GM15510 (cell line): Measurements from ENCODE around the gene SSR1.
A peak's percentile ranks its signal among the peaks of the same experiment; 100 is the strongest.

Experiments
- POLR2A ChIP-seq: IDR thresholded peaks from 3 replicates; pipeline ENCODE4 v1.6.1; 2011; ENCODE audit warnings: borderline replicate concordance; ENCODE audit not compliant: insufficient read length; ENCODE audit errors: extremely low read depth

Gene SSR1

DNA sequence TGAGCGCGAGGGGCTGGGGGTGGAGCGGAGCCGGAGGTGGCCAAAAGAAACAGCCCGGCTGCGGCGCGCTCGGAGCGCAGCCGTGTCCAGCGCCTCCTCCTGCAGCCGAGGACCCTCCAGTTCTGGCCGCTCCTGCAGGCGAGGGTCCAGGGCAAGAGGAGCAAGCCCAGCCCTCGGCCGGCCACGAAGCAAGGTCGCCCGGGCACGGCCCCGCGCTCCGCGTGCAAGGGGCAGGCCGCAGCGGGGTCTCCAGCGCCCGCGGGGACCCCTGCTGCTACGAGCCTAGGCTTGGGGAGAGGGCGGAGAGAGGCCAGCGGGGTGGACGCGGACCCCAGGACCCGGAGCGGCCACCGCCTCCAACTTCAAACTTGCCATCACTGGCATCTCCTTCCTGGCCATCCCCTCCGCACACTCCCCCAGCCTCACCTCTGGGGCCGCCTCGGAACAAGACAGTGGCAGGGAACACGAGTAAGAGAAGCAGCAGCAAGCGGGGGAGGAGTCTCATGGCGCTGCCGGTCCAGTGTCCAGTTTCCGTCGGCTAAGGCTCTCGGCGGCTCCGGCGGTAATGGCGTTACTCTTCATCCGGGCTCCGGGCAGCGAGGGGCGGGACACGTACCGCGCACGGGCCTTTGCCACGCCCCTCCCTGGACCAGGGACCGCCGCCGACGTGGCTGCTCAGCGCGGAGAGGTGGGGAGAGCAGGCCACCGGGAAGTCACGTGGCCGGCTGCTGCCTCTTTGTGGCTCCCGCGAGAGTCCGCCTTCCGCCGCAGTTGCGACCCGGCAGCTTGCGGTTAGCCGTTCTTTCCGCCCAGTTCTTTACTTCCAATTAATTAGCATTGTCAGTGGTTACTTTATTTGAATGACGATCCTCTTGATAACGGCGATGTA lies at the start of gene SSR1:
SSR1 (minus strand) TSS at position 584 of the 889 bp plus-strand sequence; CDS start at position 505, 79 bp downstream.
- peak; percentile 92 for TF ChIP-seq POLR2A

DNA sequence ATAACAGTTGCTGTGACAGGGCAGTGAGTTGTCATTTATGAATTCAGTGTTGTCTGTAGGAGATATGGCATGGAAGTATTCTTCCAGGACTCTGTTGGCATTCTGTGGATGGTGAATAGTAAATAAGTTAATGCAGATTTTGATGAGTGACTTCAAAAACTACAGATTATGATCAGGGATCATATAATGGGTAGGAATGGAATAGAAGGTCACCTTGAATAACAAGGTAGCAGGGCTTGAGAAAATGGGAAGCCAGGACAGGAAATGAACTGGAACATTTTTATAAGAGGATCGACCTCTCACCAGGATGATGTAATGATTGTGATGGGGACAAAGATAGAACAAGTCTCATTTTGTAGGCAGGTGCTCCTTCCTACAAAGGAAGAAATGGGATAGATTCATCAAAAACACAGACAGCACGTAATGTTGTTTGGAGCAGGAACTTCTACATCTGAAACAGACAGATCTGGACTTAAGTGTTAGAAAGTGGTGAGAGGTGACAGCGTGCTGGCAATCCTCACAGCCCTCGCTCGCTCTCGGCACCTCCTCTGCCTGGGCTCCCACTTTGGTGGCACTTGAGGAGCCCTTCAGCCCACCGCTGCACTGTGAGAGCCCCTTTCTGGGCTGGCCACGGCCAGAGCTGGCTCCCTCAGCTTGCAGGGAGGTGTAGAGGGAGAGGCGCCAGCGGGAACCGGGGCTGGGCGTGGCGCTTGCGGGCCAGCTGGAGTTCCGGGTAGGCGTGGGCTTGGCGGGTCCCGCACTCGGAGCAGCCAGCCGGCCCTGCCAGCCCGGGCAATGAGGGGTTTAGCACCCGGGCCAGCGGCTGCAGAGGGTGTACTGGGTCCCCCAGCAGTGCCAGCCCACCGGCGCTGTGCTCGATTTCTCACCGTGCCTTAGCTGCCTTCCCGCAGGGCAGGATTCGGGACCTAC lies 30.8 kb upstream of the SSR1 start:
- TF ChIP-seq POLR2A, result no peak

DNA sequence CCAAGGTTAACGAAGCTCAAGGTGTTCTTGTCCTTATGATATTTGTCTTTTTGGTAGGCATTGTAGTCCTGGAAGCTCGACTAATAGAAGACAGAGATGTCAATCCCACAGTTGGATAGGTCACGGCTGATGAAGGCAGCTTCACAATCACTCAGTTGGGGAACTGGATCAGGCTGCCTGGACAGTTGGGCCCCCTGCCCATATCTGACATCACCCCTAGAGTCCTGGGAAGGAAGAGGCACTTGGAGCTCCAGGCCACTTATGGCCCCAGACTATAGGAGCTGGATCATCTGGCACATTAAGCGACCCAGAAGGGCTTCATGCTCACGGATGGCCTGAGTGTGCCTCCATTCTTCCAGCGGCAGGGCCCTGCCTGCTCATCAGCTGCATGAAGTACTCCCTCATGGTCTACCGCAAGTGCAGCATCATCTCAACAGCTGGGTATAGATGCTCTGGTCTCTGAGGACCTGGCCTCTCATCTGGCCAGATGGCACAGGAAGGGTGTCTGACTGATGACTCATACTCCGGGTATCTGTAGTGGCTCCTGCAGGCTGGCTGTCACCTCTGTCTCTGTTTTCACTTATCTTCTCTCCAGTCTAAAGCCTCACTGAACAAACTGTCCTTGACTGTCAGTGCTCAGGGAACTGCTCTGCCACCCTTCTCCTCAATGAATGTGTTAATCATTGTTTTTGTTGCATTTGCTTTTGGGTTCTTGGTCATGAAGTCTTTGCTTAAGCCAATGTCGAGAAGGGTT lies 29.2 kb upstream of the SSR1 start:
- TF ChIP-seq POLR2A, result no peak

DNA sequence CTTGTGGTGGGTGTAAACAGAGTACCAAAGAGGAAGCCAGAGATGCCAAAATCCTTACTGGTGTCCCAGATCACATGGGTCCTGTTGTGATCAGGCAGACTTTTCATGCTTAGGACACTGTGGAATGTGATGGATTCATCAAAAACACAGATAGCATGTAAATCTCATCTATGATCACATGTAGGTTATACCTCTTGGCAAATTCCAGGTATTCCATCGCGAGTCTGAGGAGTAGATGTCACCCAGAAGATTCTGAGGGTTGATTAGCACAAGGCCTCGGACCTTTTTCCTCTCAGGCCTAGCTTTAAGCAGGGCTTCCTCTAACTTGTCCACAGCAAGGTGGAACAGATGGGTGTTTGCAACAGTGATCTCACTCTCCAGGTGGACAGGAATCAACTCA lies 28.3 kb upstream of the SSR1 start:
- no peak for TF ChIP-seq POLR2A

DNA sequence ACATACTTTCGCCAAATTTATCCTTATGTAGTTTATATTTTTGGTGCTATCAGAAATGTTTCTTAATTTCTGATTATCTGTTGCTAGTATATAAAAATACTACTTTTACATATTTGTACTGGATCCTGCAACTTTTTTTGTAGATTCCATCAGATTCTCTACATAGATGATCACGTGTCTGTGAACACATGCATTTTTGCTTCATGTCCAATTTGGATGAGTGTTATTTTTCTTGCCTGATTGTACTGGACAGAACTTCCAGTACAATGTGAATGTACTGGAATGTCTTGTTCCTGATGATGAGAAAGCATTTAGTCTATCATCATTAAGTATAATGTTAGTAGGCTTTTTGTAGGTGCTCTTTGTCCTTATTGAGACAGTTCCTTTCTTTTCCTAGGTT lies 25.0 kb upstream of the SSR1 start:
- TF ChIP-seq POLR2A, result no peak

DNA sequence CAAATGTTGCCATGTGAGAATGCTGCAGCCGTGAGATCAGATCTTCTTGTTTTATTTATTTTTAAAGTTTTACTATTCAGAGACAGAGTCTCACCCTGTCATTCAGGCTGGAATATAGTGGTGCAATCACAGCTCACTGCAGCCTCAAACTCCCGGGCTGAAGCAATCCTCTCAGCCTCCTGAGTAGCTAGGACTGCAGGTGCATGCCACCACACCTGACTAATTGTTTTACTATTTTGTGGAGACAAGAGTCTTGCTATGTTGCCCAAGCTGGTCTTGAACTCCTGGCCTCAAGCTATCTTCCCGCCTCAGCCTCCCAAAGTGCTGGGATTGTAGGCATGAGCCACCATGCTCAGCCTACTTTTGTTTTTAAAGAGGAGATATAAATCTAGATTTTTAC lies 22.5 kb upstream of the SSR1 start:
- TF ChIP-seq POLR2A, result no peak

DNA sequence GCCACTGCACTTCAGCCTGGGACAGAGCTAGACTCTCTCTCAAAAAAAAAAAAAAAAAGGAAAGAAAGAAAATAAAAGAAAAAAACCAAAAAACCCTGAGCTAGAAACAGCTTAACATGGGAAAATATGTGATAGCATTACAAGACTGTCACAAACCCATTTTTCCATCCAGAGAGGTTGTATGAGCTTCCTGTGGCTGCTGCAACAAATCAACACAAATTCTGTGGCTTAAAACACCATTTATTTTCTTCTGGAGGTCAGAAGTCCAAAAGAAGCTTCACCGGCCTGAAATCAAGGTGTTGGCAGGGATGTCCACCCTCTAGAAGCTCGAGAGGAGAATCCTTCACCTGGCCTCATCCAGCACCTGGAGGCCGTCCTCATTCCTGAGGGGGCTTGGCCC lies 21.7 kb upstream of the SSR1 start:
- no peak for TF ChIP-seq POLR2A

DNA sequence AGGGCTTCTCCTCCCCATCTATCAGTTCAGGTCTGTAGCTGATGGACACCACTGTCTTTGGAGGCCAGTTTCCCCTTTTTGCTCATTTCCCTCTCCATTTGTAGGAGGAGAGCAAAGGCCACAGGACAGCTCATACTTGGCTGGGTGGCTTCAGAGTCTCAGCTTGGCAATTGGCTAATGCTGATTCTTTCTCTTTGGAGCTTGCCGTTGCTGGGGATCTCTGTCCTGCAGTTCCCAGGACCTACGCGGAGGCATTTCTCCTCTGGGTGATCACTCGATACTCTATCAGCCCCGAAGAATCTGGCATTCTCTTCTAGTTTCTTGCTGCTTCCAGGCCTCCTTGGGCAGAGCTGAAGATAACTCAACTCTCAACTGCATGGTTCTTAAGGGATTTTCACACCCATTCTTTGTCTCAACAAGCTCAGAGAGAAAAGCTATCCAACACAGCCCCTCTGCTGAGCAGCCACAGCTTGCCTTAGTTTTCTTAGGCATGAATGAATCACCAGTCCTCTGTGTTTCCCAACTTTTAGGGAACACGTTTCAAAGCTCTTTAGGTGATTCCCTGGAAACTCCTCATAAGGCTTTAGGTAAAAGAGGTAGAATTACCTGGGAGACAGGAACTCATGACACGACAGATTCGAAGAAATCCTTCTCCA lies 19.2 kb upstream of the SSR1 start:
- TF ChIP-seq POLR2A, result no peak

DNA sequence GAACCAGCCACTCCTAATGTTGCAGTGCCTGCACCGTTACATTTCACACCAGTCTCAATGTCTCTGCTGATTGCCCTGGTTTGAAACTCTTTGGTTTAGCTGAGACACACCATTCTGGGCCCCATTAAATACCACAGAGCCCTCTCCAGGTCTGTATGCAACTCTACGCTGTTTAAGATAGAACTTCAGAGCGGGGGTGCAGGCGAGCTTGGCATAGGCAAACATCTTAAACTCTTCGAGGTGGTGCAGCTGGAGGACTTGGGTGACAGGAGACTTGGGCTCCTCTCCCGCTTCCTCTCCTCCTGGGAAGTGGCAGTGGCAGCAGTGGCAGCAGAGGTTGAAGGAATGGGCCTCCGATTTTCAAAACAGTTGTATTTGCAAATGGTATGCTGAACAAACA lies 18.5 kb upstream of the SSR1 start:
- TF ChIP-seq POLR2A, result no peak

DNA sequence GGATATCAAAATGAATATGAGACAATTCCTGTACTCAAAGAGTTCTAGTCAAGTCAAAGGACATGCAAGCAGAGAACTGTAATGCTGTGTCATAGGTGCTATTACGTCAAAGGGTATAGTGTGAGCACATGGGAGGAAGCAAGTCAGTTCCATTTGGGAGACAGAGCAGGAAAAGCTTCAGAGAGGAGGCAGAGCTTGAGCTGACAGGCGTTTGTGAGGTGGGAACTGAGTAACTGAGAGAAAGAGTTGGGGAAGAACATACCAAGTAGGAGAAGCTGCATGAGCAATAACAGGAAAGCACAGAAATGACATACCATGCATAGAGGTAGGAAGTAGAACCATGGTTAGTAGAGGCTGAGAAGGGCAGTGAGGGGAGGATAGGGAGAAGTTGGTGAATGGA lies 15.2 kb upstream of the SSR1 start:
- TF ChIP-seq POLR2A, result no peak

DNA sequence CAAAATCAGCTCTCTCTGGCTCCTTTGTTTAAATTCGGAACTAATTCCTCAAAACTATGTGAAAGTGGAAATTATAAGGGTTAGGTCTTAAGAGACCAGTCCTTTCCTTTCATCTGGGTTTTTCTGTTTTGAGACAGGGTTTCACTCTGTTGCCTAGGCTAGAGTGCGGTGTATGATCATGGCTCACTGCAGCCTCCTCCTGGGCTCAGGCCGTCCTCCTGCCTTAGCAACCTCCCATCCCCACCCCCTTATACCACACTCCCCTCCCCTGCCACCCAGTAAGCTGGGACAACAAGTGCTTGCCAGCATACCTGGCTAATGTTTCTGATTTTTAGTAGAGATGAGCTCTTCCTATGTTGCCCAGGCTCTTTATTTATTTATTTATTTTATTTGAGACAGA lies 12.8 kb upstream of the SSR1 start:
- TF ChIP-seq POLR2A, result no peak

DNA sequence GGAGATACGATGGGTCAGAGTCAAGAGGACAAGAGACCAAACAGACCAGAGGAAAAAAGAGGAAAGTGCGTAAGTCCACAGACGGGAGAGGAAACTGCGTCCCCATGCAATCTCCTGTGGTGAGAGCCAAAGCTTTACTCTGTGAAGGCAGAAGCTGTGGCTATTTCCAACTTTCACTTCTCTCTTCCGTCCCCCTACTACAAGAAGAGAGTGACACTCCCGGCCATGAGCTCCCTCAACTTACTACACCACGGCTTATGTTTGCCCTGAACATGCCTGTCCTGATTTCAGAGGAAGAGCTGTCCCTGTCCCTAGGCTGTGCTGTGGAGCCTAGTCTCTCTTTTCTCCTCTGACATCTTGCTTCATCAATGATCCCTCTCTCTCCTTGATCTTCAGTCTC lies 11.5 kb upstream of the SSR1 start:
- no peak for TF ChIP-seq POLR2A

DNA sequence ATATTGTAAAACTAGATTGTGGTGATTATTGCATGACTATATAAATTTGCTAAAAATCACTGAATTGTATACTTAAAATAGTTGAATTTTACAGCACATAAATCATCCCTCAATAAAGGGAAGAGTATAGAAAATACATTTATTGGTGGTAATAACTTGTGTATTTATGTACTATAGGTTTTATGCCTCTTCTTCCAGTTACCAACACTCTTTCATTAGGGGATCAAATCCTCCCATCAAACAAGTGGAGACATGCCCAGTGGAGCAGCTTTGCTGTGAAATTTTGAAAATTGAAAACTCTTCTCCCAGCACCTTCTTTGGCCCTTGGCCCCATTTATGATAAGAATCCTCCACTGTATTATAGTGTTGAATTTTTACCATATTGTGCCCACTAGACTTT lies 10.1 kb upstream of the SSR1 start:
- no peak for TF ChIP-seq POLR2A

DNA sequence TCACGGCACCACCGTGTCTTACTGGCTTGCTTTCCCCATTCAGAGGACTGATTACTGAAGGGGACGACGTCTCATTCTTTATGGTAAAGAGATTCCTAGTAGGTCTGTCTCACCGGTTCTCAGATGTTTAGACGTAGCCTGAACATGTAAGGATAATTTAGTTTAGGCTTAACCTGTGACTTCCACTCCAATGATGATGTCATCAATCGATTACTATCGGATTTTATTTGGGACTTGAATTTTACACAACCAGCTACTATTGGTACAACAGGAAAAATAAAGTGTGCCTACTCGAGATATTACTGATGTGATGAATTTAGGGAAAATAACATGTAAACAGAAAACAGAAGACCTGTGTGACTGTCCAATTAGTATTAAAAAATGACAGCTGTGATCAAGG lies 4.5 kb upstream of the SSR1 start:
- TF ChIP-seq POLR2A, result no peak

DNA sequence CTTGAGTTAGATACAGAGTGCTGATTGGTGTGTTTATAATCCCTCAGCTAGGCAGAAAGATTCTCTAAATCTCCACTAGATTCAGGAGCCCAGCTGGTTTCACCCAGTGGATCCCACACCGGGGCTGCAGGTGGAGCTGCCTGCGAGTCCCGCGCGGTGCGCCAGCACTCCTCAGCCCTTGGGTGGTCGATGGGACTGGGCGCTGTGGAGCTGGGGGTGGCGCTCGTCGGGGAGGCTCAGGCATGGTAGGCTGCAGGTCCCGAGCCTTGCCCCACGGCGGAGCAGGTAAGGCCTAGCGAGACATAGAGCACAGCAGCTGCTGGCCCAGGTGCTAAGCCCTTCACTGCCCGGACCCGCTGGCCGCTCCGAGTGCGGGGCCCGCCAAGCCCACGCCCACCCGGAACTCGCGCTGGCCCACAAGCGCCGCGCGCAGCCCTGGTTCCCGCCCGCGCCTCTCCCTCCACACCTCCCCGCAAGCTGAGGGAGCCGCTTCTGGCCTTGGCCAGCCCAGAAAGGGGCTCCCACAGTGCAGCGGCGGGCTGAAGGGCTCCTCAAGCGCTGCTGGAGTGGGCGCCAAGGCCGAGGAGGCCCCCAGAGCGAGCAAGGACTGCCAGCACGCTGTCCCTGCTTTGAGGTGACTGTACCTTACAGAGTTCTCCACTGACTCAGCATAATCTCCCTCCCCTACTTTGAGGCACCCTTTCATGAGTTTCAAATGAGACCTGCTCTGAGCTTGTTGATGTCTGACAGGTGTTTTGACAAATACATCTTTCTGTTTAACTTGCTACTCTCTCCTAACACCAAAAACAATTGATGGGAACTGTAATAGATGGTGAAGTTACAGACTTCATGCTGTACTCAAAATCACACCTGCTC lies 3.9 kb upstream of the SSR1 start:
- TF ChIP-seq POLR2A, result no peak
